H1 (cell line): ENCODE results near the gene BCL2L11. TPM values are rescaled to one million over a fixed set of nuclear protein-coding genes. Genes with fewer than 3 reads are reported as not detected.
A peak's percentile ranks its signal among the peaks of the same experiment; 100 is the strongest.

Source experiments
- CTCF ChIA-PET: fragments of 300-600 bp; sonication (Branson Sonifier 250); formaldehyde crosslinking; loops from one replicate; lab custom pipeline; 2021; ENCODE audit not compliant: partially characterized antibody; lab: Charles Lee
- POLR2A ChIA-PET: fragments of 300-600 bp; sonication (Branson Sonifier 250); formaldehyde crosslinking; loops from one replicate; lab custom pipeline; 2021; ENCODE audit warnings: inconsistent platforms; ENCODE audit not compliant: partially characterized antibody; lab: Charles Lee
- DNase-seq, 2 experiments: peaks; one replicate each; pipeline versions ENCODE4 v3.0.0 to v3.0.0-alpha.2; 2010 to 2022; ENCODE audit warnings: low spot score in 2 of 2, low read depth in 1 of 2, mixed read lengths in 1 of 2
- FAIRE-seq: peaks from 2 replicates; lab custom pipeline; 2011; peaks lifted over from hg19 to GRCh38; lab: Jason Lieb, UNC
- H2AFZ ChIP-seq: 2 replicates; pipeline ENCODE4 v1.8.1; 2012; ENCODE audit warnings: low read length, inconsistent platforms
- H2AK5ac ChIP-seq: 2 replicates; pipeline ENCODE4 v1.6.1; 2013; ENCODE audit warnings: low read depth, low read length
- H2BK120ac ChIP-seq: replicated peaks from 2 replicates; pipeline ENCODE3; 2013; ENCODE audit warnings: low read depth, low read length, inconsistent platforms
- H2BK12ac ChIP-seq: 2 replicates; pipeline ENCODE4 v1.6.1; 2013; ENCODE audit warnings: low read depth, low read length
- H2BK15ac ChIP-seq: 2 replicates; pipeline ENCODE4 v1.6.1; 2013; ENCODE audit warnings: low read length
- H2BK20ac ChIP-seq: 2 replicates; pipeline ENCODE4 v1.6.1; 2013; ENCODE audit warnings: low read length
- H2BK5ac ChIP-seq: 2 replicates; pipeline ENCODE4 v1.6.1; 2013; ENCODE audit warnings: low read depth, low read length
- H3K14ac ChIP-seq: 2 replicates; pipeline ENCODE4 v1.6.1; 2013; ENCODE audit warnings: inconsistent platforms; ENCODE audit not compliant: insufficient read length
- H3K18ac ChIP-seq: 2 replicates; pipeline ENCODE4 v1.6.1; 2013; ENCODE audit warnings: low read length; ENCODE audit errors: extremely low read depth
- H3K23ac ChIP-seq: 2 replicates; pipeline ENCODE4 v1.6.1; 2013; ENCODE audit warnings: inconsistent platforms; ENCODE audit not compliant: insufficient read length
- H3K23me2 ChIP-seq: 2 replicates; pipeline ENCODE4 v1.6.1; 2013; ENCODE audit warnings: low read depth, low read length
- H3K27ac ChIP-seq: 2 replicates; pipeline ENCODE4 v1.6.1; 2011; ENCODE audit warnings: low read depth, low read length, inconsistent platforms
- H3K27me3 ChIP-seq, 4 experiments: replicated peaks in 1 of 4; 1 replicate in 1 of 4; 2 replicates in 3 of 4; pipeline versions ENCODE4 v1.6.1 to v1.8.1; 2011 to 2013; ENCODE audit warnings: low read length in 3 of 4, mild to moderate bottlenecking in 3 of 4, inconsistent platforms in 2 of 4, mixed read lengths in 2 of 4, moderate library complexity in 1 of 4; ENCODE audit not compliant: control insufficient read depth in 3 of 4, insufficient read depth in 3 of 4; ENCODE audit errors: extremely low read depth in 1 of 4
- H3K36me3 ChIP-seq, 4 experiments: 2 replicates each; pipeline versions ENCODE4 v1.6.1 to v1.8.1; 2011 to 2013; ENCODE audit warnings: mild to moderate bottlenecking in 4 of 4, low read length in 3 of 4, moderate library complexity in 2 of 4, control low read depth in 1 of 4, inconsistent platforms in 1 of 4; ENCODE audit not compliant: insufficient read depth in 4 of 4, control insufficient read depth in 2 of 4
- H3K4ac ChIP-seq: replicated peaks from 2 replicates; pipeline ENCODE3; 2013; ENCODE audit warnings: low read length, low read depth, mixed read lengths, inconsistent platforms; ENCODE audit not compliant: insufficient read length
- H3K4me1 ChIP-seq, 4 experiments: replicated peaks in 1 of 4; 1 replicate in 1 of 4; 2 replicates in 3 of 4; pipeline versions ENCODE4 v1.6.1 to v1.8.1; 2011 to 2013; ENCODE audit warnings: low read length in 3 of 4, inconsistent platforms in 2 of 4, mixed read lengths in 1 of 4; ENCODE audit not compliant: insufficient read depth in 4 of 4, control insufficient read depth in 3 of 4
- H3K4me2 ChIP-seq, 2 experiments: 2 replicates each; pipeline versions ENCODE4 v1.6.1 to v1.8.1; 2011 to 2013; ENCODE audit warnings: low read depth in 2 of 2, low read length in 2 of 2, control low read depth in 1 of 2, inconsistent platforms in 1 of 2, mild to moderate bottlenecking in 1 of 2; ENCODE audit not compliant: insufficient read depth in 1 of 2
- H3K4me3 ChIP-seq, 4 experiments: fragments of 200-600, 300-600 bp in 1 of 4; sonication (generic), shearing (Covaris generic), sonication (Bioruptor Twin) in 1 of 4; 2 replicates each; pipeline versions ENCODE4 v1.5.1 to v1.8.1; 2011 to 2016; ENCODE audit warnings: low read length in 4 of 4, low read depth in 3 of 4, control low read depth in 2 of 4, inconsistent platforms in 2 of 4, mild to moderate bottlenecking in 2 of 4, mixed read lengths in 1 of 4, moderate library complexity in 1 of 4; ENCODE audit not compliant: insufficient read depth in 2 of 4; ENCODE audit errors: extremely low read depth in 1 of 4
- H3K56ac ChIP-seq: replicated peaks from 2 replicates; pipeline ENCODE3; 2013; ENCODE audit warnings: low read depth, mild to moderate bottlenecking, mixed read lengths, low read length, inconsistent platforms; ENCODE audit not compliant: insufficient read length
- H3K79me1 ChIP-seq: 2 replicates; pipeline ENCODE4 v1.6.1; 2013; ENCODE audit warnings: low read depth, low read length, control low read depth
- H3K79me2 ChIP-seq, 2 experiments: 2 replicates each; pipeline versions ENCODE4 v1.6.1 to v1.8.1; 2012 to 2013; ENCODE audit warnings: low read length in 2 of 2, mild to moderate bottlenecking in 2 of 2, inconsistent platforms in 1 of 2; ENCODE audit not compliant: insufficient read depth in 2 of 2, control insufficient read depth in 1 of 2
- H3K9ac ChIP-seq, 4 experiments: replicated peaks in 1 of 4; 1 replicate in 1 of 4; 2 replicates in 3 of 4; pipeline versions ENCODE4 v1.6.1 to v1.8.1; 2011 to 2013; ENCODE audit warnings: low read depth in 3 of 4, low read length in 3 of 4, control low read depth in 2 of 4, mild to moderate bottlenecking in 2 of 4, moderate library complexity in 2 of 4, inconsistent platforms in 1 of 4; ENCODE audit errors: extremely low read depth in 1 of 4
- H3K9me3 ChIP-seq, 2 experiments: 2 replicates each; pipeline versions ENCODE4 v1.6.1 to v1.8.1; 2012 to 2013; ENCODE audit warnings: mild to moderate bottlenecking in 2 of 2, moderate library complexity in 2 of 2, control low read depth in 1 of 2, inconsistent platforms in 1 of 2, low read depth in 1 of 2, low read length in 1 of 2, mixed read lengths in 1 of 2; ENCODE audit not compliant: insufficient read depth in 2 of 2
- H4K20me1 ChIP-seq, 2 experiments: replicated peaks in 1 of 2; 2 replicates each; pipeline versions ENCODE3 to v1.8.1; 2011 to 2013; ENCODE audit warnings: inconsistent platforms in 2 of 2, low read length in 2 of 2, mild to moderate bottlenecking in 1 of 2; ENCODE audit not compliant: insufficient read depth in 2 of 2, control insufficient read depth in 1 of 2
- H4K5ac ChIP-seq: 2 replicates; pipeline ENCODE4 v1.6.1; 2013; ENCODE audit warnings: low read length, low read depth, mixed read lengths, inconsistent platforms; ENCODE audit not compliant: insufficient read length
- H4K8ac ChIP-seq: 2 replicates; pipeline ENCODE4 v1.8.0; 2013; ENCODE audit warnings: mild to moderate bottlenecking, moderate library complexity, low read length, inconsistent platforms; ENCODE audit not compliant: insufficient read depth; ENCODE audit errors: extremely low read depth
- H4K91ac ChIP-seq: replicated peaks from 2 replicates; pipeline ENCODE3; 2013; ENCODE audit warnings: low read length, mixed read lengths, inconsistent platforms; ENCODE audit not compliant: insufficient read length
- CEBPB ChIP-seq: IDR thresholded peaks from 2 replicates; pipeline ENCODE4 v1.6.1; 2012; ENCODE audit warnings: low read depth, low read length
- CTCF ChIP-seq, 3 experiments: IDR thresholded peaks; 1 replicate in 2 of 3; 2 replicates in 1 of 3; pipeline versions ENCODE4 v1.5.1 to v1.6.1; 2011; ENCODE audit warnings: low read length in 3 of 3, mild to moderate bottlenecking in 3 of 3, inconsistent platforms in 2 of 3, low read depth in 1 of 3, moderate library complexity in 1 of 3; ENCODE audit not compliant: insufficient read depth in 1 of 3; ENCODE audit errors: control extremely low read depth in 1 of 3
- KDM4A ChIP-seq: IDR thresholded peaks from one replicate; pipeline ENCODE4 v1.7.1; 2012; ENCODE audit warnings: low read depth, mild to moderate bottlenecking, moderate library complexity, low read length, inconsistent platforms; ENCODE audit not compliant: severe bottlenecking
- RAD21 ChIP-seq, 2 experiments: IDR thresholded peaks in 1 of 2; conservative IDR thresholded peaks in 1 of 2; 2 replicates each; pipeline ENCODE4 v1.6.1; 2011; ENCODE audit warnings: low read depth in 2 of 2, low read length in 2 of 2, improper control_type of control experiment in 1 of 2, inconsistent platforms in 1 of 2, mild to moderate bottlenecking in 1 of 2, moderate library complexity in 1 of 2
- WGBS, 2 experiments: shearing (Covaris generic) in 1 of 2; methylation state at CpG; one replicate each; pipeline versions ENCODE4 v1.1.6 to v1.1.7; 2013 to 2015; ENCODE audit warnings: low lambda C conversion rate in 2 of 2, mixed read lengths in 2 of 2, inconsistent platforms in 1 of 2, low coverage in 1 of 2, missing lambda C conversion rate in 1 of 2; ENCODE audit not compliant: insufficient replicate concordance in 2 of 2, insufficient coverage in 1 of 2, insufficient read length in 1 of 2; ENCODE audit errors: extremely low coverage in 1 of 2, missing lambda C conversion rate in 1 of 2; 5-methylcytosine and 5-hydroxymethylcytosine counted together
- polyA plus RNA-seq, 7 experiments: library from polyadenylated mRNA; depleted of rRNA in 3 of 7; stranded (reverse) in 5 of 7; unstranded in 2 of 7; fragments of >200 nt in 5 of 7; fragments of 200-250 nt in 2 of 7; gene quantifications; 1 replicate in 5 of 7; 2 replicates in 1 of 7; 4 replicates in 1 of 7; pipeline versions ENCODE4 v1.2.1 to v1.2.3, GENCODE V29; 2011 to 2013; ENCODE audit warnings: missing spikeins in 2 of 7, mixed read lengths in 2 of 7
- total RNA-seq: library from RNA; stranded (reverse); fragmentation: NEBNext Ultra II Directional; extraction: Animal tissue kit (Norgen Biotek cat#: 25700); gene quantifications from 2 replicates; pipeline ENCODE4 v1.2.1, GENCODE V29; 2021

The BCL2L11 gene
- total and polyA plus RNA-seq, 2 of the 8 experiments (the other 6 are each of a cell fraction or from before 2014, with no cell fraction given), result 7.5 to 22.9 TPM

GRCh38 chr2:111186933-111187332, 66.2 kb downstream of the BCL2L11 start:
- Histone ChIP-seq H3K56ac (no peak overlapping the region), H2BK20ac (no peak overlapping the region), H2BK12ac (0 out of 2 replicates have a peak overlapping the region, but pooled peaks have one; percentile 46), H2BK5ac (no peak overlapping the region), H2AK5ac (no peak overlapping the region; the same call in 1 of the 2 replicates), H2BK15ac (0 out of 2 replicates have a peak overlapping the region, but pooled peaks have one; percentile 77), H3K4ac (no peak overlapping the region), H3K4me1 (no peaks in the 10 kb centered on the region; a peak in 1 of 7 replicates), H3K27ac (no peak overlapping the region), H4K8ac (no peak overlapping the region), H2AFZ (no peak overlapping the region), H4K91ac (no peak overlapping the region), H4K20me1 (no peaks in the 10 kb centered on the region), H3K36me3 (no peaks in the 10 kb centered on the region), H3K79me2 (no peaks in the 10 kb centered on the region), H3K23me2 (no peaks in the 10 kb centered on the region; the same call in 1 of the 2 replicates), H4K5ac (no peak overlapping the region), H3K79me1 (no peaks in the 10 kb centered on the region), H3K27me3 (no peaks in the 10 kb centered on the region), H3K4me3 (no peak overlapping the region), H3K9me3 (no peaks in the 10 kb centered on the region), H3K9ac (no peak overlapping the region), H3K23ac (no peak overlapping the region), H3K4me2 (no peak overlapping the region), H3K14ac (no peak overlapping the region), H2BK120ac (no peak overlapping the region), H3K18ac (no peak overlapping the region)
- CTCF ChIA-PET, result interaction anchor here (1.0 to 4.3 kb wide), 10 partner anchors 8 to 505 kb away, joined by 3 to 28 read pairs (median 6); no protein-coding TSS in a partner anchor
- no peak for DNase-seq
- peak; percentile 34 to 56 (median 50) for TF ChIP-seq CTCF (IDR thresholded peaks at IDR 0.05; ENCODE audit: control extremely low read depth in 1 of 3, insufficient read depth in 1 of 3, low read depth in 1 of 3, low read length in 3 of 3)
- TF ChIP-seq KDM4A, result no peak
- peak; percentile 42 to 61 for TF ChIP-seq RAD21 (IDR thresholded peaks at IDR 0.05 in 1 of 2, conservative IDR thresholded peaks at IDR 0.05 in 1 of 2; ENCODE audit: low read depth in 2 of 2, low read length in 2 of 2)
- TF ChIP-seq CEBPB, result no peak
- FAIRE-seq, result no peak
- WGBS, 2 experiments, result 80% methylated on average over 6 of the region's 6 CpGs; no CpG with 5 or more reads in 1 of the 2 experiments
- POLR2A ChIA-PET, result interaction anchor here (1.1 kb wide), 1 partner anchor 19 kb away, joined by 3 read pairs; no protein-coding TSS in a partner anchor
